ENCODE measurements around the gene SLC44A1.

Gene SLC44A1

GRCh38 chr9:105236261-105236660 lies 8.2 kb upstream of the SLC44A1 start:
- Histone ChIP-seq H3K4me2 (ENCODE audit: low read length, poor library complexity, severe bottlenecking) (no peak overlapping the region), H3K79me1 (replicated peaks; ENCODE audit: low read length, poor library complexity, severe bottlenecking) (no peaks in the 10 kb centered on the region), H3K27me3 (ENCODE audit: control insufficient read depth in 1 of 2, insufficient read depth in 1 of 2, low read length in 2 of 2) (no peaks in the 10 kb centered on the region), H3K4me1 (ENCODE audit: control insufficient read depth, insufficient read depth, low read depth, low read length) (no peaks in the 10 kb centered on the region), H3K9me3 (ENCODE audit: control insufficient read depth, low read length) (no peaks in the 10 kb centered on the region), H2AK5ac (ENCODE audit: low read length, severe bottlenecking) (no peak overlapping the region), H3K27ac (ENCODE audit: low read length, poor library complexity, severe bottlenecking) (no peak overlapping the region), H3K18ac (ENCODE audit: low read depth in 1 of 2, low read length in 2 of 2) (no peak overlapping the region), H2BK120ac (ENCODE audit: low read depth, low read length) (no peak overlapping the region), H4K8ac (ENCODE audit: low read length) (no peak overlapping the region), H4K91ac (ENCODE audit: low read length) (no peak overlapping the region), H3K36me3 (ENCODE audit: control insufficient read depth in 1 of 2, insufficient read depth in 2 of 2, low read depth in 1 of 2, low read length in 2 of 2) (no peaks in the 10 kb centered on the region), H2BK5ac (ENCODE audit: low read depth, low read length, poor library complexity, severe bottlenecking) (no peak overlapping the region), H3K23ac (ENCODE audit: low read length in 2 of 2) (no peak overlapping the region), H2BK12ac (ENCODE audit: low read length in 2 of 2) (no peak overlapping the region), H2BK15ac (ENCODE audit: low read depth, poor library complexity, severe bottlenecking) (no peak overlapping the region), H3K4me3 (ENCODE audit: insufficient read depth in 1 of 2, low read depth in 1 of 2, low read length in 2 of 2) (no peak overlapping the region), H3K14ac (ENCODE audit: low read length in 2 of 2) (no peak overlapping the region), H3K9ac (ENCODE audit: low read length) (no peak overlapping the region), H3K4ac (ENCODE audit: low read depth in 1 of 2, low read length in 2 of 2) (no peak overlapping the region), H2AFZ (ENCODE audit: low read depth, low read length) (no peak overlapping the region)
- DNase-seq, result no peak
- WGBS, result no CpG with 5 or more reads among the region's 1 CpG

GRCh38 chr9:105237246-105237645 lies 7.2 kb upstream of the SLC44A1 start:
- H3K4me1 ChIP-seq (ENCODE audit: control insufficient read depth, insufficient read depth, low read depth, low read length), result no peaks in the 10 kb centered on the region
- no peak overlapping the region for H2BK5ac ChIP-seq (ENCODE audit: low read depth, low read length, poor library complexity, severe bottlenecking)
- no peak overlapping the region for H3K14ac ChIP-seq (ENCODE audit: low read length in 2 of 2)
- H2AFZ ChIP-seq (ENCODE audit: low read depth, low read length), result no peak overlapping the region
- no peak for DNase-seq
- no peak overlapping the region for H3K9ac ChIP-seq (ENCODE audit: low read length)
- H3K9me3 ChIP-seq (ENCODE audit: control insufficient read depth, low read length), result no peaks in the 10 kb centered on the region
- no peak overlapping the region for H4K8ac ChIP-seq (ENCODE audit: low read length)
- H3K23ac ChIP-seq (ENCODE audit: low read length in 2 of 2), result no peak overlapping the region
- no peak overlapping the region for H3K18ac ChIP-seq (ENCODE audit: low read depth in 1 of 2, low read length in 2 of 2)
- H2AK5ac ChIP-seq (ENCODE audit: low read length, severe bottlenecking), result no peak overlapping the region
- 94% methylated on average over 2 of the region's 3 CpGs for WGBS
- no peak overlapping the region for H3K27ac ChIP-seq (ENCODE audit: low read length, poor library complexity, severe bottlenecking)
- no peak overlapping the region for H2BK12ac ChIP-seq (ENCODE audit: low read length in 2 of 2)
- H3K27me3 ChIP-seq (ENCODE audit: control insufficient read depth in 1 of 2, insufficient read depth in 1 of 2, low read length in 2 of 2), result no peaks in the 10 kb centered on the region
- no peak overlapping the region for H4K91ac ChIP-seq (ENCODE audit: low read length)
- no peak overlapping the region for H2BK120ac ChIP-seq (ENCODE audit: low read depth, low read length)
- no peak overlapping the region for H3K4ac ChIP-seq (ENCODE audit: low read depth in 1 of 2, low read length in 2 of 2)
- H2BK15ac ChIP-seq (ENCODE audit: low read depth, poor library complexity, severe bottlenecking), result no peak overlapping the region
- H3K4me2 ChIP-seq (ENCODE audit: low read length, poor library complexity, severe bottlenecking), result no peak overlapping the region
- no peak overlapping the region for H3K4me3 ChIP-seq (ENCODE audit: insufficient read depth in 1 of 2, low read depth in 1 of 2, low read length in 2 of 2)
- H3K36me3 ChIP-seq (ENCODE audit: control insufficient read depth in 1 of 2, insufficient read depth in 2 of 2, low read depth in 1 of 2, low read length in 2 of 2), result no peaks in the 10 kb centered on the region
- no peaks in the 10 kb centered on the region for H3K79me1 ChIP-seq (replicated peaks; ENCODE audit: low read length, poor library complexity, severe bottlenecking)

- H2AFZ ChIP-seq (ENCODE audit: low read depth, low read length), result no peak overlapping the region
- H2BK5ac ChIP-seq (ENCODE audit: low read depth, low read length, poor library complexity, severe bottlenecking), result no peak overlapping the region
- no peak overlapping the region for H3K18ac ChIP-seq (ENCODE audit: low read depth in 1 of 2, low read length in 2 of 2)
- no peak overlapping the region for H2BK15ac ChIP-seq (ENCODE audit: low read depth, poor library complexity, severe bottlenecking)
- H3K9ac ChIP-seq (ENCODE audit: low read length), result no peak overlapping the region
- H3K4me2 ChIP-seq (ENCODE audit: low read length, poor library complexity, severe bottlenecking), result no peak overlapping the region
- no peaks in the 10 kb centered on the region for H3K79me1 ChIP-seq (replicated peaks; ENCODE audit: low read length, poor library complexity, severe bottlenecking)
- H3K4me1 ChIP-seq (ENCODE audit: control insufficient read depth, insufficient read depth, low read depth, low read length), result no peaks in the 10 kb centered on the region
- H3K36me3 ChIP-seq (ENCODE audit: control insufficient read depth in 1 of 2, insufficient read depth in 2 of 2, low read depth in 1 of 2, low read length in 2 of 2), result no peaks in the 10 kb centered on the region
- no peak overlapping the region for H3K23ac ChIP-seq (ENCODE audit: low read length in 2 of 2)
- H2BK120ac ChIP-seq (ENCODE audit: low read depth, low read length), result no peak overlapping the region
- no peak overlapping the region for H3K4me3 ChIP-seq (ENCODE audit: insufficient read depth in 1 of 2, low read depth in 1 of 2, low read length in 2 of 2)
- H2BK12ac ChIP-seq (ENCODE audit: low read length in 2 of 2), result no peak overlapping the region
- no peak overlapping the region for H3K14ac ChIP-seq (ENCODE audit: low read length in 2 of 2)
- WGBS, result 94% methylated on average over 3 of the region's 3 CpGs
- no peak overlapping the region for H3K4ac ChIP-seq (ENCODE audit: low read depth in 1 of 2, low read length in 2 of 2)
- H3K27me3 ChIP-seq (ENCODE audit: control insufficient read depth in 1 of 2, insufficient read depth in 1 of 2, low read length in 2 of 2), result no peaks in the 10 kb centered on the region
- H4K91ac ChIP-seq (ENCODE audit: low read length), result no peak overlapping the region
- H2AK5ac ChIP-seq (ENCODE audit: low read length, severe bottlenecking), result no peak overlapping the region
- H3K27ac ChIP-seq (ENCODE audit: low read length, poor library complexity, severe bottlenecking), result no peak overlapping the region
- no peak overlapping the region for H4K8ac ChIP-seq (ENCODE audit: low read length)
- no peaks in the 10 kb centered on the region for H3K9me3 ChIP-seq (ENCODE audit: control insufficient read depth, low read length)
- no peak for DNase-seq
Observed at GRCh38 chr9:105238302-105238701, 6.1 kb upstream of the SLC44A1 start.

- H3K14ac ChIP-seq (ENCODE audit: low read length in 2 of 2), result no peak overlapping the region
- H3K9me3 ChIP-seq (ENCODE audit: control insufficient read depth, low read length), result no peaks in the 10 kb centered on the region
- H3K23ac ChIP-seq (ENCODE audit: low read length in 2 of 2), result no peak overlapping the region
- no peaks in the 10 kb centered on the region for H3K36me3 ChIP-seq (ENCODE audit: control insufficient read depth in 1 of 2, insufficient read depth in 2 of 2, low read depth in 1 of 2, low read length in 2 of 2)
- H3K79me1 ChIP-seq (replicated peaks; ENCODE audit: low read length, poor library complexity, severe bottlenecking), result peaks cover 5% of the 10 kb centered on the region
- no peak overlapping the region for H3K9ac ChIP-seq (ENCODE audit: low read length)
- no peaks in the 10 kb centered on the region for H3K27me3 ChIP-seq (ENCODE audit: control insufficient read depth in 1 of 2, insufficient read depth in 1 of 2, low read length in 2 of 2)
- H2BK12ac ChIP-seq (ENCODE audit: low read length in 2 of 2), result no peak overlapping the region
- no peak overlapping the region for H3K4me2 ChIP-seq (ENCODE audit: low read length, poor library complexity, severe bottlenecking)
- whole genome bisulfite sequencing, result 67% methylated on average over 4 of the region's 4 CpGs
- no peak overlapping the region for H2BK120ac ChIP-seq (ENCODE audit: low read depth, low read length)
- H2BK5ac ChIP-seq (ENCODE audit: low read depth, low read length, poor library complexity, severe bottlenecking), result no peak overlapping the region
- peak overlapping the region in 1 of 2 experiments; percentile 43 for H3K18ac ChIP-seq (ENCODE audit: low read depth in 1 of 2, low read length in 2 of 2)
- H2AFZ ChIP-seq (ENCODE audit: low read depth, low read length), result no peak overlapping the region
- H2BK15ac ChIP-seq (ENCODE audit: low read depth, poor library complexity, severe bottlenecking), result no peak overlapping the region
- no peak overlapping the region for H2AK5ac ChIP-seq (ENCODE audit: low read length, severe bottlenecking)
- H3K4me1 ChIP-seq (ENCODE audit: control insufficient read depth, insufficient read depth, low read depth, low read length), result no peaks in the 10 kb centered on the region
- DNase-seq, result no peak
- no peak overlapping the region for H3K4ac ChIP-seq (ENCODE audit: low read depth in 1 of 2, low read length in 2 of 2)
- H3K27ac ChIP-seq (ENCODE audit: low read length, poor library complexity, severe bottlenecking), result no peak overlapping the region
- H3K4me3 ChIP-seq (ENCODE audit: insufficient read depth in 1 of 2, low read depth in 1 of 2, low read length in 2 of 2), result no peak overlapping the region
- no peak overlapping the region for H4K91ac ChIP-seq (ENCODE audit: low read length)
- no peak overlapping the region for H4K8ac ChIP-seq (ENCODE audit: low read length)
Observed at GRCh38 chr9:105241356-105242043, 3.0 kb upstream of the SLC44A1 start.

All from mesenchymal stem cell (in vitro differentiated cells and primary cell).